ENCODE measurements around the gene WDFY3.

The WDFY3 gene

GRCh38 chr4:84952776-84953175 is 13.7 kb downstream of the WDFY3 start:
- no peak for DNase-seq (ENCODE audit: low read depth)

- DNase-seq (ENCODE audit: low read depth), result no peak
Observed at GRCh38 chr4:84952004-84952403, 14.5 kb downstream of the WDFY3 start.

GRCh38 chr4:84948056-84948455 is 18.4 kb downstream of the WDFY3 start:
- DNase-seq (ENCODE audit: low read depth), result no peak

DNA sequence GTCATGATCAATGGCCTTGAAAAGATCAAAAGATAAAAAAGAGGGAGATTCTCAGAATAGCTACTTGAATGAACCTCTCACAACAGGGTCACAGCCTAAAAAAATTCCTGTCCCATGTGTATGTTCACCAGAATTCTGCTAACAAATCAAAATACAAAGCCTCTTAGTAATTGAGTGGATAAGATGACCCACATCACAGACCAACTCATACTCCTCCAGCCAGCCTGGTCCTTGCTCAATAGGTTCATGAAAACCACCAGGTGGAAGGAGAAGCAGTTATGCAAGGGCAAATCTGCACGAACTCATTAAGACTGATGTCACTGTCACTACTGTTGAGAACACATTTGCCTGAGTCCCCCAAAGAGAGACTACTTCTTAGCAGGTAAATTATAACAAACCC is 21.5 kb downstream of the WDFY3 start:
- no peak for DNase-seq (ENCODE audit: low read depth)

GRCh38 chr4:84940960-84941359 is 25.5 kb downstream of the WDFY3 start:
- DNase-seq (ENCODE audit: low read depth), result no peak

- no peak for DNase-seq (ENCODE audit: low read depth)
Observed at GRCh38 chr4:84939113-84939512, 27.4 kb downstream of the WDFY3 start.

- DNase-seq (ENCODE audit: low read depth), result peak; percentile 36
Observed at GRCh38 chr4:84938316-84938715, 28.2 kb downstream of the WDFY3 start.

- no peak for DNase-seq (ENCODE audit: low read depth)
Observed at GRCh38 chr4:84937381-84937977, 29.0 kb downstream of the WDFY3 start.

DNA sequence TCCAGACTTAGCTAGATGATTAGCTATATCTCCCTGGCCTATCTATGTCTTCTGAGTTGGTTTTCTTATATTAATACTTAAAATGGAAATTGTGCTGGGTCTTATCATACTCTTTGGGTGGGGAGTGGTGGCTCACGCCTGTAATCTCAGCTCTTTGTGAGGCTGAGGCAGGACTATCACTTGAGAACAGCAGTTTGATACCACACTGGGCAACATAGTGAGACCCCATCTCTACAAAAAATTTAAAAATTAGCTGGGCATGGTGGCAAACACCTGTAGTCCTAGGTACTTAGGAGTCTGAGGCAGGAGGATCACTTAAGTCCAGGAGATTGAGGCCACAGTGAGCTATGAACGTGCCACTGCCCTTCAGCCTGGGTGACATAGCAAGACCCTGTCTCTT is 30.4 kb downstream of the WDFY3 start:
- DNase-seq (ENCODE audit: low read depth), result no peak

DNA sequence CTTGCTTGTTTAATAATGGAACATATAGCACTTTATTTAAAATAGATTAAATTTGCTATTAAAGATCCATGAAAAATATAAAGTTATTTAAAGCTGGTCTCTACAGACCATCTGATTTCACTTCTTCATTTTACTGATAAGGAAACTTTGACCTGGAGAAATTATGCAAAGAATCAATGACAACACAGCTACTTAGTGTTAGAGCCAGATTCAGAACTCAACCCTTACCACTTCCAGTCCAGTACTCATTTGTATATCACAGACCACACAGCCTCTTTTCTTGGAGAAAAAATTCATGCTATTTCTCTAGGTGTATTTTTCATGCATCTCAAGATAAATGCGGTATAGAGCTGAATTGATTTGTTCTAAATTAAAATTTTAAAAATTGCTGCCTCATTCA is 34.0 kb downstream of the WDFY3 start:
- DNase-seq (ENCODE audit: low read depth), result no peak

GRCh38 chr4:84931961-84932360 is 34.5 kb downstream of the WDFY3 start:
- no peak for DNase-seq (ENCODE audit: low read depth)

DNA sequence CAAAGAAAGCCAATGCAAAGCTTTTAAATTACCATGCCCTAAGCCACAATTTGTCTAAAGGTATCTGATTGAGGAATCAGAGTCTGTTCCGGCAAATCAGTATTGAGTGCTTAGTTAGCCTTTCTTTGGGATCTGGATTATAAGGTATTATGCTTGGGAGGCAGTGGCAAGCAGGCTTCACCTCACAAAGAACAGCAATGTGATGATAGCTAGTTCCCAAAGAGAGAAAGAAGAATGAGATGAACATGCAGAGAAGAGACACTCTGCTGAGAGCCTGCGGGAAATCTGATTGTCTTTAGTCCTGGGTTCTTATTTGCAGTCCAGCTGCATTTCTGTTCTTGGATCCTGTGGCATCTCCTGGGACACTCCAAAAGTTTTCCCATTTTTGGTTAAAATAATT is 35.2 kb downstream of the WDFY3 start:
- DNase-seq (ENCODE audit: low read depth), result no peak

- DNase-seq (ENCODE audit: low read depth), result no peak
Observed at GRCh38 chr4:84928089-84928488, 38.4 kb downstream of the WDFY3 start.

- no peak for DNase-seq (ENCODE audit: low read depth)
Observed at GRCh38 chr4:84927428-84927827, 39.1 kb downstream of the WDFY3 start.

- no peak for DNase-seq (ENCODE audit: low read depth)
Observed at GRCh38 chr4:84925558-84925957, 40.9 kb downstream of the WDFY3 start.

DNA sequence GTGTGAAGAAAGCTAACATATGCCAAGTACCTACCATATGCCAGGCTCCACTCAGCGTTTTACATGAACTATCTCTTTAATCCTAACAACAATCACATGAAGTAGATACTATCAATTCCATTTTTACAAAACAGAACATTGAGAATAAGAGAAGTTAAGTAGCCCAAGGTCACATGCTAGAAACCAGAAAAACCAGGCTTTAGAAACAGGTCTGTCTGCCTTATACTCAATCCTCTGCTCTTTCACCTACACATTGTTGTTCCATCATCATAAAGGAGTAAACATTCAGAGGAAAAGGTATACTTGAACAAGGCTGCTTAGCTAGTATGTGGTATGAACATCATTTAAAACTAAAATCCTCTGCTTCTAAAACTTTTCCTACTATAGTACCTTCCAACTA is 42.1 kb downstream of the WDFY3 start:
- DNase-seq (ENCODE audit: low read depth), result no peak

DNA sequence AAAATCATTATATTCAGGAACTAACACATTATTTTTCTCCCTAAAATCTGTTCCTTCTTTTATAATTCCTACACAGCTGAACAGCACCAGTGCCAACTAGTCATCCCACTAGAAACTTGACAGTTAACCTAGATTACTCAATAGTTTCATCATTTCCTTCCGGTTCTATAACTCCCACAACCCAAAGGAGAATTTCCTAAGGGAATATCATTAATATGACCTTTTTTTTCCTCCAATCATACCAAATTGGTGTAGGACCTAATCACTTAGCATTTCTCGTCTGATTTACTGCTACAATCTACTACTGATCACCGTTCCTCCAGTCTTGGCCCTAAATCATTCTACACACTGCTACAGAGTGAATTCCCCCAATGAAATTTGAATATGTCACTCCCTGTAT is 45.9 kb downstream of the WDFY3 start:
- peak; percentile 54 for DNase-seq (ENCODE audit: low read depth)

- no peak for DNase-seq (ENCODE audit: low read depth)
Observed at GRCh38 chr4:84917869-84918600, 48.5 kb downstream of the WDFY3 start.

GRCh38 chr4:84917086-84917821 is 49.2 kb downstream of the WDFY3 start:
- DNase-seq (ENCODE audit: low read depth), result no peak

DNA sequence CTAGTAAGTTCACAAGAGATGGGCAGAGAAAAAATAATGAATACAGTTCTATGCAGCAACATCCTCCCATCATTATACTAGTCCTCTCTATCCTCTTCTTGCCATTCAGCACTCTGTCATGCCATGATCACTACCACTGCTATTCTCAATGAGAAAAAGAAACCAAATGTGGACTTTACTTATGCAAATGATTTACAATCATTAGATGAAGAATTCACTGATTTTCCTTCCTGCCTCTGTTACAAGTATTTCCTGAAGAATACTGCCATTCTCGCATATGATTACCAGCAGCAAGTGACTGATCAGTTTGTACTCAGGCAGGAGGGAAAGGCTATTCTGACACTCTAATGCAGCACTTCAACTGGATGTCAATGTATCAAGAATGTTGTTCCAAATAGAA is 50.3 kb downstream of the WDFY3 start:
- no peak for DNase-seq (ENCODE audit: low read depth)

- peak; percentile 29 for DNase-seq (ENCODE audit: low read depth)
Observed at GRCh38 chr4:84915396-84915780, 51.1 kb downstream of the WDFY3 start.

GRCh38 chr4:84914686-84915395 is 51.6 kb downstream of the WDFY3 start:
- DNase-seq (ENCODE audit: low read depth), result no peak

DNA sequence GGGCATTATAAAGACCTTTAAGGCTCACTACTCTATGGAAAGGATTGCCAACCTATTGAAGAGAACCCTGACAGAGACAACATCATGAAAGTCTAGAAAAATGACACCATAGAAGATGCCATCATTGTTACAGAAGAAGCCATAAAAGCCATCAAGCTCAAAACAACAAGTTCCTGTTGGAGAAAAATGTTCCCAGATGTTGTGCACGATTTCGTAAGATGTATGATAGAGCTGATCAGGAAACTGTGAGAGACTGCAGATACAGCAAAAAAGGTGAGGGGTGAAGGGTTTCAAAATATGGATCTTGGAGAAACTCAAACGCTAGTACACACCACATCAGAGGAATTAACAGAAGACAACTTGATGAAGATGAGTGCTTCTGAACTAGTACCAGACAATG is 53.3 kb downstream of the WDFY3 start:
- DNase-seq (ENCODE audit: low read depth), result no peak

Measured in stromal cell of bone marrow (primary cell).